ENCODE results near the gene TEX55.
"Not testable (repeated sequence)": the region's sequence is repeated elsewhere in the genome, so short reads cannot be mapped to it uniquely, and the experiment has no call there.

The TEX55 gene

GRCh38 chr3:119161240-119161639, 15.3 kb downstream of the TEX55 start:
- no peak for DNase-seq

DNA sequence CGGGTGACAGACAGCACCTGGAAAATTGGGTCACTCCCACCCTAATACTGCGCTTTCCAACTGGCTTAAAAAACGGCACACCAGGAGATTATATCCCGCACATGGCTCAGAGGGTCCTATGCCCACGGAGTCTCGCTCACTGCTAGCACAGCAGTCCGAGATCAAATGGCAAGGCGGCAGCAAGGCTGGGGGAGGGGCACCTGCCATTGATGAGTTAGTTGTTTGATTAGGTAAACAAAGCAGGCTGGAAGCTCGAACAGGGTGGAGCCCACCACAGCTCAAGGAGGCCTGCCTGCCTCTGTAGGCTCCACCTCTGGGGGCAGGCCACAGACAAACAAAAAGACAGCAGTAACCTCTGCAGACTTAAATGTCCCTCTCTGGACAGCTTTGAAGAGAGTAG, 18.8 kb downstream of the TEX55 start:
- not testable (repeated sequence) for DNase-seq

DNA sequence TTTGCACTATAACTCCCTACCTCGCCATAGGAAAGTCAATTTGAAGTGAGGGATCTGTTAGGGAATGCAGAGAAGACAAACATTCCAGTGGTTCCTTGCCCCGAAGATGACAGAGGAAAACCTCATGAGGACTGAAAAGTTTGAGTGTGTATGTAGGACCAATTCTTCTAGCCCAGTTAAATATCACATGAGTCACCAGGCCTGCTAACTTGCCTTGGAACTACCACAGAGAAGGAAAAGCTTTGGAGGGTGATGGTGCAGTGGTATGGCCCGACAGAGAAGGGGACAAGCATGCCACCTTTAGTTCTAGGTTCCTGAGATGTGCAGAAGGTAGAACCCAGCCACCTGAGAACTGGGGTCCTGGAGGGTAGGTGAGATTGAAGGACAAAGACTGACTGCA, 24.9 kb downstream of the TEX55 start:
- no peak for DNase-seq

DNA sequence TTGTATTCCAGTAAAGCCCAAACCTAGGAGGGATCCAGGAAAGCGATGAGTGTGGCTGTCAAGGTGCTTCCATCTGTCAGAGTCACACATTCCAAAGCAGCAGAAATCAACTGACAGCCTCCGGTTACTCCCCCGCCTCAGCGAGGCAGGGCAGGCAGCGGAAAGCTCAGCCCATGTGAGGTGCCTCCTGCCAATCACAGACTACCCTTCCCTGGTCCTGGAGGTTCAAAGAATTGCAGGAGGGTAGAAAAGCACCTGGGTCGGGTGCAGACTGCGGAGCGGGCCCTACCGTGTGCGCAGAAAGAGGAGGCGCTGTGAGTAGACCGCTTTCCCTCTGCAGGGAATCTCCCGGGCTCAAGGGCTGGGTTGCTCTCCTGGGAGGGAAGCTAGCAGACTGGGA, 27.4 kb downstream of the TEX55 start, which contains the start of gene UPK1B:
Gene UPK1B, plus strand, starts transcription at position 274 of the 400 bp plus-strand sequence. CDS start 13,144 bp downstream, outside the sequence.
- no peak for DNase-seq

DNA sequence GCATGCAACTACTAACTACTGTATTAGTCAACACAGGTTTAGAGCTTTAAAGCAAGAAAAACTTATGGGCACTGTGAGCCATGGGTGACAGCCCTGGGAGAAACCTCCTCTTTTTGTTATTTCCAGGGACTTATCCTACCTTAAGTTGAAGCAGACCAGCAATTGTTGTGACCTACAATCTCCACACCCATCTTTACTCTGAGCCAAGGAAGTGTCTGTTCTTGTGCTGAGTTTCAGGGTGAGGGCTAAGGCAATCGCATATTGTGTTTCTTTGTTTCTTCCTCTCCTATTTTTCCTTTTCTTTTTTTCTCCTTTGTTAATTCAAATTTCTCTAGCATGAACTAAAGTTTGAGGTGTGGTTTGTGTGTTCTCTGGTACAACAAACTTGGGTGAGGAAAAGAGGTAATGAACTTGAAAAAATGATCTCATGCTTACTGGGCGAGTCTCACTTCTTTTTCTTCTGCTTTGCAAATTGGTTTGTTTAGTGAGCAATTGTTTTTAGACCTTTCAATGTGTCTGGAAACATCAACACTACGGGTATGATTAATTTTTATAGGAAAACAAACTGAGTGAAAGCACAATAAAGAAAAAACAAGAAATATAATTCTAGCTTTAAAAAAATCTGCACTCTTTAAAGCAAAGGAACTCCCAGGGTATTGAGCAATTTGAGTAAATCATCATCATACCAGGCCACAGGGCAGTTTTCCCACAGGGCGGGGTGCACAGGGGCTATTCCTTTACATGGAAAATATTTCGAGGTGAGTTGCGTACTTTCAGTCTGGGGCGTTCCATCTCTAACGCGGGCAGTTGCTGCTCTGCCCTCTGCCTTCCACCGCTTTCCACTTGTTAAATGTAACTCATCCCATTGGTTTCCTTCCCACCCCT, 30.1 kb downstream of the TEX55 start:
- DNase-seq, result no peak

- DNase-seq, result no peak
Measured at GRCh38 chr3:119176778-119177177, 30.8 kb downstream of the TEX55 start.

DNA sequence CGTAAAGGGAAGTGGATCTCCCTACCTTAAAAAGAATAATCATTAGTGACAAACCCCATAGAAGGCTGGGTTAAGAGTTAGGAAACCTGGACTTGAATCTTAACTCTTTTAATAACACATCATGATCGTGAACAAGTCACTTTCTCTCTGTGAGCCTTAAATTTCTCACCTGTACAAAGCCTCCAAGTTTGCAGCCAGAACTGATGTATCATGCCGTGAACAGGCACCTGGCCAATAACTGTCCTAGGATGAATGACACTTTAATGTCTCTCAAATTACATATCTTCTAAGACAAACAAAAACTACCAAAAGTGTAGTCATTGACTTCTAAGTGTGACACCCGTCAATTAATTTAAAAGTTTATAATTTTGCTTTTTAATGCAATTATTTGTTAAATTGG, 31.4 kb downstream of the TEX55 start:
- no peak for DNase-seq

- no peak for DNase-seq
Measured at GRCh38 chr3:119181765-119182164, 35.8 kb downstream of the TEX55 start.

- DNase-seq, result no peak
Measured at GRCh38 chr3:119184111-119184510, 38.1 kb downstream of the TEX55 start.

DNA sequence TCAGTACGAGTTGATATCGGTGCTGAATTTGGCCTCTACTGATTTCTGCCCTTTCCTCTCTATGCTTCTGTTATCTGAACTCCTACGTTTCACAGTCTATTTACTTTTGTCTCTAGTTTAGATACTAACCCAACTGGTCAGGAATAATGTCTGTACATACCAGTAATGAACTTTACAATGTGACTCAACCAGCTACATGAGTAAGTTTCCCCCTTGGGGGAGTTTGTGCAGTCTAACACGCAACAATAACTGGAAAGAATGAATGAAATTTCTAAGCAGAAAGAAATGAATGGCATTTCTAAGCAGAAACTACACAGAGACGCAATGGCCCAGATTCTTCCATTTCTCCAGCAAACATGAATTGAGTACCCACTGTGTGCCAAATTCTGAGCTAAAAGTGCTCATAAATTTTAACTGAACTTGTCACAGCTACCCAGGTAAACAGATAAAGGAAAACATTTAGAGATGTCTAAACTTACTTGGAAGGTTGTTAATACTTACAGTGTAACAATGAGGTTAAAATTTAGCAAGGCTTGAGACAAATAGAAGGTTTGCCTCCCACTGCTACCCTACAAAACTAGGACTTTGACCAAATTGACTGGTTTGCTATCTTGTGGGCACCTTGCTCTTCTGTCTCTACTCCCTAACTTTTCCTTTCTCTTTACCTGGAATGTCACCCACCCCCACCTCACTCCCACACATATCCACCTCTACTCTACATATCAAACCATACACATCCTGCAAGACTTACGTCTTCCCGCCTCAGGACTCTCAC, 39.0 kb downstream of the TEX55 start:
- DNase-seq, result no peak

- no peak for DNase-seq
Measured at GRCh38 chr3:119187266-119187665, 41.3 kb downstream of the TEX55 start.

DNA sequence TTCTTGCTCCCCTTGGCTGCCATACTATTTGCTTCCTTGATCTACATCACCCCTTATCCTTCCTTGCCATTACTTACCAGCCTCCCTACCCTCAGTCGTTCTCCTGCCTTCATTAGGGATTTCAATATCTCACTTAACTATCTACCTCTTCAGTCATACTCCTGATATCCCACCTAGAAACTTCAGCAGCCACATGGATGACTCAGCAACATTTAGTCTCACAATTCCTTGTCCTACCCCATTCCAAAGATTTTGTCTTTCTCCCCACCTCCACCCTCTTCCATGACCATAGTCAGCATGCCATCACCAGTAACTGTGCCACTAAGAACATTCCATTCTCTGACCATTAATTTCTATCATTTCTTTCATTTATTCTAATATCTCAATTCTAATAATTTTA, 45.8 kb downstream of the TEX55 start:
- DNase-seq, result no peak

DNA sequence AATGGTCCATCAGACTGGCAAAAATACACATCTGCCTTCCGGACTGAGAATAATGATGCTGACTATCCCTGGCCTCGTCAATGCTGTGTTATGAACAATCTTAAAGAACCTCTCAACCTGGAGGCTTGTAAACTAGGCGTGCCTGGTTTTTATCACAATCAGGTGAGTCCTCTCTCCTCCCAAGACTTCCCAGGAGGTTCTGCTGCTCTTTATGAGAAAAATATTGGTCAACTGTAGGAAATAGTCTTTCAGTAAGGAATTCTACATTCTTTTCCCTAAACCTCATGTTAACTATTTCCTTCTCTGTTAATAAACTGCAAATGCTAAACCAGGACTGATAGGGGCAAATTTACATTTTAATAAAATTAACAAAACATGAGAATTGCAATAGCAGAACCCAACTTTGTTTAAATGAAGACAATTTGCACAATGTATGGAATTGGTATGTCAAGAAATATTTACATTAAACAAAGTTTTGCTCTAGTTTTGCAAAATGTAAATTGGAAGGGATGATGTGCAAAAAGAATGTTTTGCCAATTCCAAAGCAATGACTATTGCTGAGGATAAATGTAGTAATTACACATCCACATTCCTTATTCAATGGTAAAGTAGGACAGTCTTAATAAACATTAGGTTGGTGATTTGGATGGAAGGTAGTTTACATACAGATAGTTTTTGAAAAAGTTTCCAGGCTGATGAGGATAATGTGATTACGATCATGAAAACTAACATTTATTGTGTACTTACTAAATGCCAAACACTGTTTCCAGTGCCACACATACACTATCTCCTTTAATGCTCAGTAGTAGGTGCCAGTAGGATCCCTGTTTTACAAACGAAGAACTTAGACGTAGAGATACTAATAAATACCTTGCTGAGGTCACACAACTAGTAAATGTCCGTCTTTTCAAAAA, 48.5 kb downstream of the TEX55 start:
- no peak for DNase-seq

DNA sequence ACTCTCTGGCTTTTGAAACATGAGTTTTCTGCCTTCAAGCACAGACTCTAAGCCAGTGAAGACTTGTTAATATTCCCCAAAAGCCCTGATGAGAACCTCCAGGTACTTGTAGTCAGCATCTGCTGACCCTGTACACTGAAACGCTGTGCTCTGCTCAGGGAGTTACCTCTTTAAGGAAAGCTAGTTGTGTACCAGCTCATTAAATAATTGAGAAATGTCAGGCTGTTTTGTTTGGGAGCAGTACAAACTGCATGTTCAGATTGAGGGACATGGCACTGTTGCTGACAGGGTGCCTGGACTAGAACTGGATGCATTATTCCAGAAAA, 49.1 kb downstream of the TEX55 start:
- DNase-seq, result no peak

DNA sequence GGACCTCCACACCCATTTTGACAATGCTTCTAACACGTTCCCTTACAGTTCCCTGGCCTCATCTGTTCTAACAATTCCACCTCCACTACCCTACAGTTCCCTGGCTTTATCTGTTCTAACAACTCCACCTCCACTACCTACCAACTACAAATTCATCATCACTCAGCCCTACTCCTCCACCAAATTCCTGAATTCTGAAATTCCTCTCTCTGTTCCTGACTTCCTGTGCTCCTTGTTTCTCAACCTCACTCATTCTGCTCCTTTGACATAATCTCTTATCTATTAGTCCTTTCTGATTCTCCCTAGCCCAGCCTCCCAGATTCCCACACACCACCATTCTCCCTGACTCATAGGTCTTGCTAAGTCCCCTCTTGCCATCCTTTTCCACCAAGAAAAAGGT, 49.9 kb downstream of the TEX55 start:
- DNase-seq, result no peak

All from activated CD4-positive, alpha-beta T cell treated with anti-CD3 and anti-CD28 coated beads for 48 hours (primary cell).